ENCODE data around the gene RASD2.

- no peak for TF ChIP-seq TAF1 (IDR thresholded peaks at IDR 0.05; ENCODE audit: low read depth, low read length)
- no peak for TF ChIP-seq POLR2A (IDR thresholded peaks at IDR 0.05; ENCODE audit: low read depth, low read length)
- no peak for TF ChIP-seq SPI1 (IDR thresholded peaks at IDR 0.05; ENCODE audit: low read depth, low read length)
- no peak for TF ChIP-seq POLR2AphosphoS5 (IDR thresholded peaks at IDR 0.05; ENCODE audit: low read depth, low read length)
- no peak for TF ChIP-seq PAX5 (IDR thresholded peaks at IDR 0.05; ENCODE audit: insufficient read depth, low read length, severe bottlenecking)
Measured at GRCh38 chr22:35539910-35540594, 579 bp upstream of the RASD2 start.
